H9 (cell line): ENCODE results near the gene PKD2L1. TPM values are rescaled to one million over a fixed set of nuclear protein-coding genes. Genes with fewer than 3 reads are reported as not detected.
A peak's percentile ranks its signal among the peaks of the same experiment; 100 is the strongest.

Experiments used
- DNase-seq: peaks from one replicate; pipeline ENCODE4 v3.0.0-alpha.2; 2017
- H2AFZ ChIP-seq: one replicate; pipeline ENCODE4 v1.6.1; 2013; ENCODE audit warnings: mild to moderate bottlenecking, low read length, control low read depth, moderate library complexity
- H2AK5ac ChIP-seq: 2 replicates; pipeline ENCODE4 v1.6.1; 2013; ENCODE audit warnings: low read length, control low read depth, mixed read lengths; ENCODE audit not compliant: insufficient read length
- H2BK120ac ChIP-seq: one replicate; pipeline ENCODE4 v1.6.1; 2013; ENCODE audit warnings: low read depth, mild to moderate bottlenecking, low read length, control low read depth, inconsistent platforms; ENCODE audit not compliant: poor library complexity, severe bottlenecking
- H2BK12ac ChIP-seq: 2 replicates; pipeline ENCODE4 v1.6.1; 2013; ENCODE audit warnings: low read length, control low read depth, mixed read lengths, low read depth; ENCODE audit not compliant: insufficient read length
- H2BK15ac ChIP-seq: 2 replicates; pipeline ENCODE4 v1.6.1; 2013; ENCODE audit warnings: low read depth, low read length, control low read depth
- H2BK20ac ChIP-seq: one replicate; pipeline ENCODE4 v1.6.1; 2013; ENCODE audit warnings: low read depth, mild to moderate bottlenecking, low read length, control low read depth, inconsistent platforms; ENCODE audit not compliant: poor library complexity, severe bottlenecking
- H2BK5ac ChIP-seq: 2 replicates; pipeline ENCODE4 v1.6.1; 2013; ENCODE audit warnings: low read length, control low read depth, mixed read lengths; ENCODE audit not compliant: insufficient read length
- H3K14ac ChIP-seq: 2 replicates; pipeline ENCODE4 v1.6.1; 2013; ENCODE audit warnings: low read length, control low read depth; ENCODE audit not compliant: insufficient read depth
- H3K18ac ChIP-seq: 2 replicates; pipeline ENCODE4 v1.6.1; 2013; ENCODE audit warnings: low read depth, mild to moderate bottlenecking, mixed read lengths, low read length, control low read depth; ENCODE audit not compliant: insufficient read length
- H3K23ac ChIP-seq: 2 replicates; pipeline ENCODE4 v1.6.1; 2013; ENCODE audit warnings: low read length, control low read depth, mixed read lengths, low read depth; ENCODE audit not compliant: insufficient read length
- H3K23me2 ChIP-seq: 2 replicates; pipeline ENCODE4 v1.6.1; 2013; ENCODE audit warnings: low read depth, mild to moderate bottlenecking, mixed read lengths, low read length, control low read depth; ENCODE audit not compliant: insufficient read length, poor library complexity, severe bottlenecking
- H3K27ac ChIP-seq: 2 replicates; pipeline ENCODE4 v1.5.1; 2013; ENCODE audit warnings: low read length, control low read depth, mixed read lengths, low read depth; ENCODE audit not compliant: insufficient read length
- H3K27me3 ChIP-seq: 2 replicates; pipeline ENCODE4 v1.6.1; 2013; ENCODE audit warnings: low read length, control low read depth, inconsistent platforms; ENCODE audit not compliant: insufficient read depth
- H3K4ac ChIP-seq: 2 replicates; pipeline ENCODE4 v1.6.1; 2013; ENCODE audit warnings: low read depth, mild to moderate bottlenecking, control low read depth, inconsistent platforms, low read length, moderate library complexity
- H3K4me1 ChIP-seq: 2 replicates; pipeline ENCODE4 v1.6.1; 2013; ENCODE audit warnings: low read length, control low read depth, inconsistent platforms; ENCODE audit not compliant: insufficient read depth
- H3K4me2 ChIP-seq: 2 replicates; pipeline ENCODE4 v1.6.1; 2013; ENCODE audit warnings: low read length, control low read depth, mixed read lengths; ENCODE audit not compliant: insufficient read length, insufficient read depth
- H3K56ac ChIP-seq: 2 replicates; pipeline ENCODE4 v1.6.1; 2013; ENCODE audit warnings: low read depth, mild to moderate bottlenecking, mixed read lengths, low read length, control low read depth; ENCODE audit not compliant: insufficient read length
- H3K79me1 ChIP-seq: 2 replicates; pipeline ENCODE4 v1.6.1; 2013; ENCODE audit warnings: low read depth, mild to moderate bottlenecking, moderate library complexity, low read length, control low read depth, inconsistent platforms; ENCODE audit not compliant: insufficient read depth, poor library complexity, severe bottlenecking
- H3K79me2 ChIP-seq: 2 replicates; pipeline ENCODE4 v1.6.1; 2013; ENCODE audit warnings: low read length, control low read depth, inconsistent platforms; ENCODE audit not compliant: insufficient read depth
- H3K9ac ChIP-seq: 2 replicates; pipeline ENCODE4 v1.6.1; 2013; ENCODE audit warnings: low read length, control low read depth, mixed read lengths; ENCODE audit not compliant: insufficient read length; ENCODE audit errors: extremely low read depth
- H3K9me3 ChIP-seq: one replicate; pipeline ENCODE4 v1.6.1; 2013; ENCODE audit warnings: low read depth, low read length, inconsistent platforms; ENCODE audit not compliant: control insufficient read depth
- H3T11ph ChIP-seq: one replicate; pipeline ENCODE4 v1.6.1; 2013; ENCODE audit warnings: mild to moderate bottlenecking, low read length, control low read depth, inconsistent platforms
- H4K20me1 ChIP-seq: one replicate; pipeline ENCODE4 v1.6.1; 2013; ENCODE audit not compliant: control insufficient read depth, insufficient read length, insufficient read depth
- H4K5ac ChIP-seq: 2 replicates; pipeline ENCODE4 v1.6.1; 2013; ENCODE audit warnings: low read depth, mild to moderate bottlenecking, mixed read lengths, low read length, control low read depth; ENCODE audit not compliant: insufficient read length
- H4K8ac ChIP-seq: replicated peaks from 2 replicates; pipeline ENCODE4 v1.6.1; 2013; ENCODE audit warnings: low read length, control low read depth, mixed read lengths, low read depth; ENCODE audit not compliant: insufficient read length
- H4K91ac ChIP-seq: 2 replicates; pipeline ENCODE4 v1.6.1; 2013; ENCODE audit warnings: low read depth, mild to moderate bottlenecking, moderate library complexity, mixed read lengths, low read length, control low read depth; ENCODE audit not compliant: insufficient read length
- H3K27ac Mint-ChIP-seq, 3 experiments: 2 replicates in 2 of 3; 3 replicates in 1 of 3; pipeline ENCODE4 v1.8.0; 2020 to 2021; ENCODE audit warnings: mixed read lengths in 3 of 3, mild to moderate bottlenecking in 1 of 3, moderate library complexity in 1 of 3
- H3K27me3 Mint-ChIP-seq: 2 replicates; pipeline ENCODE4 v1.8.0; 2021; ENCODE audit warnings: low read depth, mild to moderate bottlenecking, moderate library complexity, mixed read lengths
- H3K36me3 Mint-ChIP-seq, 3 experiments: 2 replicates in 2 of 3; 3 replicates in 1 of 3; pipeline ENCODE4 v1.8.0; 2020 to 2021; ENCODE audit warnings: low read depth in 3 of 3, mixed read lengths in 3 of 3; ENCODE audit not compliant: insufficient read depth in 1 of 3
- H3K4me1 Mint-ChIP-seq, 2 experiments: 2 replicates each; pipeline ENCODE4 v1.8.0; 2020; ENCODE audit warnings: mixed read lengths in 2 of 2
- H3K4me3 Mint-ChIP-seq, 2 experiments: 2 replicates in 1 of 2; 3 replicates in 1 of 2; pipeline ENCODE4 v1.8.0; 2020 to 2021; ENCODE audit warnings: mild to moderate bottlenecking in 2 of 2, mixed read lengths in 2 of 2, moderate library complexity in 1 of 2
- H3K9me3 Mint-ChIP-seq, 2 experiments: 2 replicates in 1 of 2; 3 replicates in 1 of 2; pipeline ENCODE4 v1.8.0; 2020; ENCODE audit warnings: mild to moderate bottlenecking in 2 of 2, mixed read lengths in 2 of 2, moderate library complexity in 1 of 2
- WGBS: extraction: QIAGEN DNeasy Blood & Tissue Kit; methylation state at CpG from one replicate; pipeline ENCODE4 v1.1.7; 2013; ENCODE audit warnings: missing lambda C conversion rate, low lambda C conversion rate, mixed read lengths; ENCODE audit not compliant: insufficient read length; ENCODE audit errors: extremely low coverage; 5-methylcytosine and 5-hydroxymethylcytosine counted together
- total RNA-seq: library from RNA; stranded (reverse); gene quantifications from 2 replicates; pipeline ENCODE4 v1.2.1, GENCODE V29; 2021
- TF ChIP-seq, protein P1 (sequence below): fragments of 200-600 bp; sonication (generic); conservative IDR thresholded peaks from 3 replicates; pipeline ENCODE4 v1.8.0; 2021; ENCODE audit warnings: antibody characterized with exemption, mild to moderate bottlenecking

The PKD2L1 gene
- total RNA-seq, 1 experiment from 2014 or later: 0.20 TPM

GRCh38 chr10:100265821-100266485, 64.1 kb downstream of the PKD2L1 start:
- no peaks in the 10 kb centered on the region for H4K20me1 ChIP-seq
- H3K9me3 ChIP-seq: no peaks in the 10 kb centered on the region
- no peak overlapping the region for H2BK120ac ChIP-seq
- H3K23ac ChIP-seq: no peak overlapping the region
- peaks cover 5% of the 10 kb centered on the region for H3K79me1 ChIP-seq
- H4K91ac ChIP-seq: no peak overlapping the region
- no peaks in the 10 kb centered on the region; the same call in 1 of the 2 replicates for H3K4me1 ChIP-seq
- no peak overlapping the region for H2BK20ac ChIP-seq
- H3K56ac ChIP-seq: no peak overlapping the region
- H3K4me3 Mint-ChIP-seq: peak overlapping the region; percentile 99 to 100
- no peak overlapping the region for H3K4ac ChIP-seq
- DNase-seq: no peak
- no peaks in the 10 kb centered on the region for H3K27me3 Mint-ChIP-seq
- H4K5ac ChIP-seq: no peak overlapping the region
- H3K23me2 ChIP-seq: peaks cover 6% of the 10 kb centered on the region
- H3K9me3 Mint-ChIP-seq: no peaks in the 10 kb centered on the region; a peak in 1 of 5 replicates
- H4K8ac ChIP-seq: no peak overlapping the region
- H3K79me2 ChIP-seq: no peaks in the 10 kb centered on the region; the same call in 1 of the 2 replicates
- no peak overlapping the region for H3K14ac ChIP-seq
- 0 out of 4 replicates have a peak, but pooled peaks cover 3 to 16% of the 10 kb centered on the region in 2 experiments for H3K4me1 Mint-ChIP-seq
- H3T11ph ChIP-seq: no peak overlapping the region
- H3K27ac ChIP-seq: no peak overlapping the region
- H3K27ac Mint-ChIP-seq: no peak overlapping the region; a peak in 1 of 7 replicates
- H3K27me3 ChIP-seq: no peaks in the 10 kb centered on the region
- no peak overlapping the region for H3K18ac ChIP-seq
- H3K36me3 Mint-ChIP-seq: peaks cover 0 to 6% (median 0%) of the 10 kb centered on the region in 3 experiments; a peak in 5 of 7 replicates
- no peak overlapping the region for H2BK15ac ChIP-seq
- no peak overlapping the region for H2AFZ ChIP-seq
- no peak overlapping the region for H3K9ac ChIP-seq
- no peak overlapping the region for H2AK5ac ChIP-seq
- H2BK12ac ChIP-seq: no peak overlapping the region
- WGBS: no CpG with 5 or more reads among the region's 15 CpGs
- TF ChIP-seq, protein P1, sequence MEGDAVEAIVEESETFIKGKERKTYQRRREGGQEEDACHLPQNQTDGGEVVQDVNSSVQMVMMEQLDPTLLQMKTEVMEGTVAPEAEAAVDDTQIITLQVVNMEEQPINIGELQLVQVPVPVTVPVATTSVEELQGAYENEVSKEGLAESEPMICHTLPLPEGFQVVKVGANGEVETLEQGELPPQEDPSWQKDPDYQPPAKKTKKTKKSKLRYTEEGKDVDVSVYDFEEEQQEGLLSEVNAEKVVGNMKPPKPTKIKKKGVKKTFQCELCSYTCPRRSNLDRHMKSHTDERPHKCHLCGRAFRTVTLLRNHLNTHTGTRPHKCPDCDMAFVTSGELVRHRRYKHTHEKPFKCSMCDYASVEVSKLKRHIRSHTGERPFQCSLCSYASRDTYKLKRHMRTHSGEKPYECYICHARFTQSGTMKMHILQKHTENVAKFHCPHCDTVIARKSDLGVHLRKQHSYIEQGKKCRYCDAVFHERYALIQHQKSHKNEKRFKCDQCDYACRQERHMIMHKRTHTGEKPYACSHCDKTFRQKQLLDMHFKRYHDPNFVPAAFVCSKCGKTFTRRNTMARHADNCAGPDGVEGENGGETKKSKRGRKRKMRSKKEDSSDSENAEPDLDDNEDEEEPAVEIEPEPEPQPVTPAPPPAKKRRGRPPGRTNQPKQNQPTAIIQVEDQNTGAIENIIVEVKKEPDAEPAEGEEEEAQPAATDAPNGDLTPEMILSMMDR: no peak
- H2BK5ac ChIP-seq: no peak overlapping the region
- H3K4me2 ChIP-seq: no peak overlapping the region
